HG03097 (cell line): ENCODE data around the gene FPGS.
A peak's percentile ranks its signal among the peaks of the same experiment; 100 is the strongest.
"Not testable (repeated sequence)": the region's sequence is repeated elsewhere in the genome, so short reads cannot be mapped to it uniquely, and the experiment has no call there.

Experiments used
- ATAC-seq: cut with Tn5 transposase; IDR thresholded peaks from one replicate; pipeline ENCODE4 v1.9.1; 2021; ENCODE audit not compliant: unreplicated experiment, low FRiP score

The FPGS gene

GRCh38 chr9:127770905-127771569, 31.6 kb upstream of the FPGS start:
- peak; percentile 89 for ATAC-seq

- ATAC-seq = no peak
Measured at GRCh38 chr9:127771570-127772189, 31.0 kb upstream of the FPGS start.

GRCh38 chr9:127772603-127773002, 30.1 kb upstream of the FPGS start:
- no peak for ATAC-seq

GRCh38 chr9:127773272-127773671, 29.4 kb upstream of the FPGS start:
- no peak for ATAC-seq

GRCh38 chr9:127773981-127774380, 28.7 kb upstream of the FPGS start:
- ATAC-seq = no peak

GRCh38 chr9:127776195-127776923, 26.3 kb upstream of the FPGS start:
- ATAC-seq = no peak

GRCh38 chr9:127776924-127777289, 25.8 kb upstream of the FPGS start:
- ATAC-seq = no peak

- no peak for ATAC-seq
Measured at GRCh38 chr9:127777368-127777980, 25.2 kb upstream of the FPGS start.

- ATAC-seq = no peak
Measured at GRCh38 chr9:127778280-127779135, 24.2 kb upstream of the FPGS start, which contains the start of gene SH2D3C. Gene SH2D3C (minus strand): TSS chr9:127778666. CDS start chr9:127778627, 39 bp downstream.

GRCh38 chr9:127779136-127779981, 23.3 kb upstream of the FPGS start:
- no peak for ATAC-seq

GRCh38 chr9:127780126-127780885, 22.4 kb upstream of the FPGS start:
- ATAC-seq = no peak

- ATAC-seq = not testable (repeated sequence)
Measured at GRCh38 chr9:127780909-127781308, 21.8 kb upstream of the FPGS start.

GRCh38 chr9:127781806-127782205, 20.9 kb upstream of the FPGS start:
- ATAC-seq = no peak

GRCh38 chr9:127783111-127784008, 19.3 kb upstream of the FPGS start:
- ATAC-seq = no peak

GRCh38 chr9:127785023-127785932, 17.4 kb upstream of the FPGS start:
- peak; percentile 45 for ATAC-seq

- ATAC-seq = peak; percentile 53
Measured at GRCh38 chr9:127785933-127786772, 16.5 kb upstream of the FPGS start, which contains the start of gene CDK9. Gene CDK9 (plus strand): TSS chr9:127786034. CDS start chr9:127786149, 115 bp downstream.
